ENCODE measurements around the gene SEPTIN8.
A peak's percentile ranks its signal among the peaks of the same experiment; 100 is the strongest.

The SEPTIN8 gene

DNA sequence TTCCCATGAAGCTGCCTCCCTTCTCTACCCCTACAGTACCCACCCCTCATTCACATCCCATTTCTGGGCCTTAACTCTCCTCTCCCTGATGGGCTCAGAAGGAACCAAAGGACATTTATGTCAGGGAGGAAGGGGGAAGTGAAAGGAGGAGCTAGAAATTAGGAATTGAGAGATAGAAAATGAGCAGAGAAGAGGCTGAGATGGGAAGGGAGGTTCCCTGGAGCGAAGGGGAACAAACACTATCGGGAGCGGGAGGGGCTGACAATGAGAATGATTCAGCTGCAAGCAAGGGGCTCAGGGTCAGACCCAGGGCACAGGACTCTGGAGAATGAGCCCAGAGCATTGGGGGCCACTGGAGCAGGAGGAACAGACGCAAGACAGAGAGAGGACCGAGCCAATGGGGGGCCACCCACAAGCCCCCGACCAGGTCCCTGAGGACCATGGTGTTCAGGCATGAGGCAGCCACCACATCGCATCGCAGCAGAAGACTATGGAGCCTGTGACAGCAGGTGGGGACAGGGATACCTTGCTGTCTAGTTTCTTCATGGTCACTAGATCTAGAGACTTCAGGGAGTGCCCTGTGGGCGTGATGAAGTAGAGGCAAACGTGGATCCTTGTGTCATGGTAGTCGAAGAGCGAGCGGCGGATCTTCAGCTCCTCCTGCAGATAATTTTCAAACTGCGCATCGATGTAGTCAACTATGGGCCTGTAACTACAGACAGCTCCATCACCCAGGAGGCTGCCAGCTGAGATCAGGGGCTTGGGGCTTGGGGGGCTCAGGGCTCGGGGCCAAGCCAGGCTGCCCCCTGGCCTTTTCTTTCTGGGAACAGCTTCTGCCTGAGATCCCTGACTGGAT lies 13.6 kb downstream of the SEPTIN8 start:
- no peak for DNase-seq

DNA sequence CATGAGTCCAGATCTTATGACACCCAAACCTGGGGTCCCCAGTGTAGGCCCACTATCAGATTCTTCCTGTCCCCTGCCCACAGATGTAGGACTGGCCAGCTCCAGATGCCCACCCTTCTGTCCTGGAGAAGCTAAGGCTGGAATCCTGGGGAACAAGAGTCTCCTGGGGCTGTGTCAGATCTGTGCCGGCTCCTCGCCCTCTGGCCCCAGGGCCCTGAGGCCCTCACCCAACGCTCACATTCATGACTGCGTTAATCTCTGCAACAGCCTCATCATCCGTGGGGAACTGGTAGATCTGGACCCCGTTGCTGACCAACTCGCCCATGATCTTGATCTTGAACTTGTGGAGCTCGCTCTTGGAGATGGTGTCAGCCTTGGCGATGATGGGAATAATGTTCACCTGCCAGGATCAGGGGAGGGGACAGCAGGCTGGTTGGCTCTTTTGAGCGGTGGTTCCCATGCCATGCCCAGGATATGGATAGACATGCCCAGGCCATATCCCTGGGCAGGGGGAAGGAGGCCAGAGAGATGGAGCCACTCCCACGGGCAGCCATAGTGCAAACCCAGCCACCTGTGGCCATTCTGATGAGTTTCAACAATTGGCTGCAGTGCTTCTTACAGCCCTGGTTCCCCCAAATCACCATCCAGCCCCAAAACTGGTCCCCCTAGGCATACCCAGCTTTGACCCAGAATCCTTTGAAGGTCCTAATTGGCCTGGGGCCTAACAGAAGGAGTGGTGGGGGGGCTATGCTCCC lies 14.6 kb downstream of the SEPTIN8 start:
- no peak for DNase-seq

GRCh38 chr5:132761321-132762240 lies 15.5 kb downstream of the SEPTIN8 start:
- no peak for DNase-seq

DNA sequence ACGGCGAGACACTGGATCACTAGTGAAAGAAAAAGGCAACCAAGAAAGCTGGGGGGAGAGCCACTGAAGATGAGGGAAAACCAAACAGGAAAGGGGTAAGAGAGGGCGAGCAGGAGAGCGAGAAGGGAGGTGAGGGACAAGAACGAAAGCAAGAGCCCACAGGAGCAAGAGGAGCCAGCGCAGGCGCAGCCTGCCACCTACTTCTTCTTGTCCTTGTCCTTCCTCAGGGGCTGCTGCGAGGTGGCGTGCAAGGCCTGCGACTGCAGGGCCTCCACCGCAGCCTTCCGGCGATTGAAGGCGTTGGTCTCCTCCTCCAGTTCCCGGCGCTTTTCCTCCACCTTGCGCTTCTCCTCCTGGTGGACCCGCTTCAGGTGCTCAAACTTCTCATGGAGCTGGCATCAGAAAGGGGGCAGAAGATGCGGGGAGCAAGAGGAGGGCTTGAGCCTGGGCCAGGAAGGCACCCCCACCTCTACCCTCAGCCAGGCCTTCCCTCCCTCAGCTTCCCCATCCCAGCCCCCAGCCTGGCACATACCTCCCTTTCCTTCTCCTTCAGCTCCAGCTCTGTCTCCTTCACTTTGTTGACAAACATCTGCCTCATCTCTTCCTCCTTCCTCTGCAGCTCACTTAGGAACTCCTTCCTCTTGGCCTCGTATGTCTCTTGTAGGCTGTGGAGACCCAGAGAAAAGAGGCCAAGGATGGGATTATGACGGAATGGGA lies 16.3 kb downstream of the SEPTIN8 start:
- DNase-seq: no peak

- DNase-seq: no peak
Observed at GRCh38 chr5:132760049-132760420, 17.0 kb downstream of the SEPTIN8 start.

DNA sequence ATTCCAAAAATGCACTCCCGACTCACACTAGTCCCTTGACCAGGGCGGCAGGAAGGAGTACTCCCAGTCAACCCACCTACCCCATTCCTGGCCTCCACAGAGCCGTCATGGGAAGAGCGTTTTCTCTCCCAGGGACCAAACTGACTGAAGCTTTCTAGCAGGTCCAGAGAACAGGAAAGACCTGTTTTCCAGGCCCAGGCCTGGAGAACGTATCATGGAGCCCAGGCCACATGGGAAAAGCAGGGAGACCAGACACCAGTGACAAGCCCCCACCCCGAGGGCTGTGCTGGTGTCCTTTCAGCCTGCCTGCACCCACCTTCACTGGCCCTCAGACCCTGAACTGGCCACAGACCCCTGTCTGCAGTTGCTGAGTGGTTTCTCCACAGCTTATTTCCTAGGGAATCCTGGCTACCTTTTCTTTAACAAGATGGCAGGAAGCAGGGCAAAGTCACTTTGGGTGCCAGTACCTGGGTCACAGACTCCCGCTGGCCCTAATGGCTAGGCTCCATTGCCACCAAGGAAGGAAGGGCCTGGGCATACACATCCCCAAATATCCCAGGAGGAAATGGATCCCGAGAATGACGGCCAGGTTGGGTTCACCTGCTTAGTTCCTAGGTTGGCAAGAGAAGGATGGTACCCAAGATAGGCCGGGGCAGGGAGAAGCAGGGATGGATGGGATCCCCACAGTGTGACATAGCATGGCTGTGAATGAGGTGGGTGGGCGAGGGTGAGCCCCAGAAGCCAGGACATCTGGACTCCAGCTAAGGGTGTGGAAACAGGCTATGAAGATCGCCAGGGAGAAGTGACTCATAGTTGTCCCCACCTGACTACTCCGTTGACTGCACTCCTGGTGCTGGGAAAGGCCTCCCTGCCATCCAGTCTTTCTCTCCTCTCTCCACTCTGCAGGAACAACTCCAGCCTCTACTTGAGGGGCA lies 17.7 kb downstream of the SEPTIN8 start:
- no peak for DNase-seq

DNA sequence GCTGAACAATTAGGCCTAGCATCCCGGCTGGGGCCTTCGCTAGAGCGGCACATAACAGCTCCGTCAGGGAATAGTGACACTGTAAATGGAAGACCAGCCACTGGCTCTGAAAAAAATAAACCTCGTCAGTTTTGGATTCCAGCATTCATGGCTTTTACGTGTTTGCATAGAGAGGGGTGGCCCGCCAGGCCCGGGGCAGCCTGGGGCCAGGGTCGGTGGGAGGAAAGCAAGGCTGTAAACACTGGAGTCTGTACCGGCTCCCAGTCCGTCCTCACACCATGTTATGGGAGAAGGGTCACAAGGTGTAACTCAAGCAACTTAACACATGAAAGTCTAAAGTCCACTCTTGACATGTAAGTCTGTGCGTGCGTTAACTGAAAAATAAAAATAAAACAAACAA lies 18.6 kb downstream of the SEPTIN8 start:
- no peak for DNase-seq

DNA sequence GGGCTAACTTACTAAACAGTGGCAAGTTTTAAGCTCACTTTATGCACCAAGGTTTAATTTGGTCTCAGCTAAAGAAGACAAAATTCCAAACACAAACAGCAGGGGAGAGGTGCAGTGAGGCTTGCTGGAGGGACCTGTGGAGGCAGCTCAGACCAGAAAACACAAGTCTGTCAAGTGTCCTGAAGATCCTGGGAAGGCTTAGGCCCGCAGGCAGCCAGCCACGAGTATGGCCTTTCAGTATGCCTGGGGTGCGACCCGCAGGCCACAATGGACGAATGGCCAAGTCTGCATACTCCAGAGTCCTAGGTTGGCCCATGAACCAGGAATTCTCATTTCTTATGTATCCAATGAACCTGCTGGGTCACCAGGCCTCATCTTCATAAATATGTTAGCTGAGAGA lies 20.5 kb downstream of the SEPTIN8 start:
- DNase-seq: no peak

GRCh38 chr5:132754947-132755346 lies 22.1 kb downstream of the SEPTIN8 start:
- no peak for DNase-seq

GRCh38 chr5:132754111-132754510 lies 22.9 kb downstream of the SEPTIN8 start:
- DNase-seq: no peak

- DNase-seq: no peak
Observed at GRCh38 chr5:132753135-132753987, 23.7 kb downstream of the SEPTIN8 start.

DNA sequence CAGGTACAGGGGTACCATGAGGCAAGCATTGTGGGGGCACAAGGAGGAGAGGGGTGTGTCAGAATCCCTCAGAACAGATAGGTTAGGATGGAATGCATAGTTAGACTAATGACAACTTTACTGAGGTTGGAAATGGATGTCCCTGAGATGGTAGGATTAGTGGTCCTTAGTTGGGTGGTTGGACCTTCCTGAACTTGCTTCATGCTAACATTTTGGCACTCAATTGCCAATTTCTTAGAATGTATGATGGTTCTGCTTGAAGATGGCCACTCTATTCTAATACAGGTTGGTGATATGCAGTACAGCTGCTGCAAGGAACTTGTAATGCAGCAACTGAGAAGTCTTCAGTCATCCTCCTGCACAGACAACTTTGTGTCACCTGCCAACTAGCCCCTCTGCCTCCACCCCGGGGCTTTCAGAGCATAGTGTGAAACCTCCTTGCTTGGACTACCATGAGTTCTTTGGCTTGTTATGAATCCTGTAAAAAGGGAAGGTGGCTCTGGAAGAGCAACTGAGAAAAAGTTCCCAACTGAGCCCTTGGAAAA lies 24.4 kb downstream of the SEPTIN8 start:
- no peak for DNase-seq

DNA sequence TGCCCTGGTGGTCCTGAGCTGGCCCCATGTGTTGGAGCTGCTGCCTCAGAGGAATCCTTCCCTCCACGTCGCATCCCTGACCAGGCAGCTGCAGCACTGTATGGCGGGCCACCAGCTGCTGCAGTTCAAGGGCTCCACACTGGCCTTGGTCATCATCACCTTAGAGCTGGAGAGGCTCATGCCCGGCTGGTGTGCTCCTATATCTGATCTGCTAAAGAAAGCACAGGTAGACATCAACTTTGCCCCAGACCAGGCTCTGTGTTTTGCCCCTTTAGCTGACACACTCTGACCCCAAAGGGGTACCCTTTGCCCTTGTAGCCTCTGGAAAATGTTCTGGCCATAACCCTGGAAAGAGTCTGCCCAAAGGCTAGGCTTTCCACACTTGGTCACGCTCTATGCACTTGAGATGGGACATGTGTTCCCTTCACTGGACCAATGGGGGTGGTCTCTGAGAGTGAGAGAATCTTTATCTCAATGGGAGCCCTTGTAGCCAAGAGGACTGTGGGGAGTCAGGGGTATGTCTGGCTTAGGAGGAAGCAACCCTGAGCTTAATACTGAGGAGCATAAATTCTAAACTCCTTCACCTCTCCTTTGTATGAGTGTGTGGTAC lies 25.0 kb downstream of the SEPTIN8 start:
- DNase-seq: no peak

GRCh38 chr5:132751444-132751843 lies 25.6 kb downstream of the SEPTIN8 start:
- no peak for DNase-seq

DNA sequence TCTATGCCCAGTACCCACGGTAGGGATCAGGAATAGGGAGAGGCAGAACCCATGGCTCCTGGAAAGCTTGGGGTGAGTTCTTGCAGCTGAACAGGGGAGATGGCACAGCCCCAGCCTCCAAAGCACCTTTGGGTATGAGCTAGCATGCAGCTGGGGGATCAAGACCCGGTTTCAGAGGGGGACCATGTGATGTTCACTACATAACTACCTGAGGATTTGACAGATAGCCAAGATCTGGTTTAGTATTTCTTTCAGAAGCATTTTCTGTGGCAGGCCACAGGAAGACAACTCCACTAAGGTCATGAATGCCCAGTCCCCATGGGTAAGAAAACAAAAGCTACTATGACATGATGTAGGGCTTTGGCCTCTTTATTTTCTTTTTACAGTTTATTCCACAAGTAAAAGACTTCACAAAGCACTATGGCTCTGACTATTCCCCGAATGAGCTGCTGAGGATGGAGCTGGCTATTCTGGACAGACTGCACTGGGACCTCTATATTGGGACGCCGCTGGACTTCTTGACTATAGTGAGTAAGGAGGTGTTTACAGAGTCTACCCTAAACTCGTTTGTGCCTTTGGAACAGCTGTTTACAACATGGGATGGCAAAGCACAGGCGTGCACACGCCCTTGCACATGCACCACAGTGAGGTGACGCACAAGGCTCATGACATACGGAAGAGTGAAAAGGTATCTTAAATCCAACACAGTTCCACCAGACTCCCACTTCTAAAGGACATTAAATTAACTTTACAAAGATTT lies 26.4 kb downstream of the SEPTIN8 start:
- no peak for DNase-seq

DNA sequence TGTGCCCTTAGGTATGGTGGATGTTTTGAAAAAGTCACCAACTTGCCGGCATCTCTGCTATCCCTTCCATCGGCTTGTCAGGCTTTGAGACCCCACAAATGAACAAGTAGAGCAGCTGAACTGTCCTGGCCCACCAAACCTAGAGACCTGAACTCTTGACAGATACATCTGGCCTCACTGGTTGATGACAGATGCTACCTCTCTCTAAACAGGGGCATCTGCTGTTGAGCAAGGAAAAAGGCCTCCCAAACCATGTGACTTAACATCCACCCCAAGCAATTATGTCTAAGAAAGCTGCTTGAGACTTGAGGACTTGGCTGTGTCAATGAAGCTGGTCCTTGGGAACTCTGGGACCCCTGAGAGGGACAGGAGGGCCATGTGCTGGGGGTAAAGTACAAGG lies 27.5 kb downstream of the SEPTIN8 start:
- no peak for DNase-seq

GRCh38 chr5:132748522-132749000 lies 28.5 kb downstream of the SEPTIN8 start:
- no peak for DNase-seq

GRCh38 chr5:132747616-132748440 lies 29.2 kb downstream of the SEPTIN8 start:
- peak; percentile 67 for DNase-seq

All from CD4-positive, alpha-beta T cell treated with Interleukin-17A for 4 hours (primary cell).